ENCODE measurements around the gene ASIC2.

Gene ASIC2

DNA sequence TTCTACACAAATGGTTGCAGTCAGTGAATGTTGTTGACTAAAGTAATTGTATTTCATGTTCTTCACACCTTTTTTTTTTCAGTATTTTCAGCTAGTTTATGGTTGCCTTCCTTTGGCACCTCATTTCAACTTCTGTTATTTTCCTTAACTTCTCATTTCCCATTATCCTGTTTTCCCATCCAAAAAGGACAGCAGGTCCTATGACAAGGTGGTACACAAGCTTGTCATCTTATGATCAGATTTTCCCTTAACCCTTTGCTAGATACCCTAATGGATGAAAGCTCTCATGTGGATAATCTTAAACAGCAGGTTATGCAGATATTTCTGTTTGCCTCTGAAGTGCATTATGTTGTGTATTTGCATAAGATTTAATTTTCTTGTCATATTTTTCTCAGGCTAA, 7.1 kb upstream of the ASIC2 start:
- TF ChIP-seq, protein P1, sequence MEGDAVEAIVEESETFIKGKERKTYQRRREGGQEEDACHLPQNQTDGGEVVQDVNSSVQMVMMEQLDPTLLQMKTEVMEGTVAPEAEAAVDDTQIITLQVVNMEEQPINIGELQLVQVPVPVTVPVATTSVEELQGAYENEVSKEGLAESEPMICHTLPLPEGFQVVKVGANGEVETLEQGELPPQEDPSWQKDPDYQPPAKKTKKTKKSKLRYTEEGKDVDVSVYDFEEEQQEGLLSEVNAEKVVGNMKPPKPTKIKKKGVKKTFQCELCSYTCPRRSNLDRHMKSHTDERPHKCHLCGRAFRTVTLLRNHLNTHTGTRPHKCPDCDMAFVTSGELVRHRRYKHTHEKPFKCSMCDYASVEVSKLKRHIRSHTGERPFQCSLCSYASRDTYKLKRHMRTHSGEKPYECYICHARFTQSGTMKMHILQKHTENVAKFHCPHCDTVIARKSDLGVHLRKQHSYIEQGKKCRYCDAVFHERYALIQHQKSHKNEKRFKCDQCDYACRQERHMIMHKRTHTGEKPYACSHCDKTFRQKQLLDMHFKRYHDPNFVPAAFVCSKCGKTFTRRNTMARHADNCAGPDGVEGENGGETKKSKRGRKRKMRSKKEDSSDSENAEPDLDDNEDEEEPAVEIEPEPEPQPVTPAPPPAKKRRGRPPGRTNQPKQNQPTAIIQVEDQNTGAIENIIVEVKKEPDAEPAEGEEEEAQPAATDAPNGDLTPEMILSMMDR (IDR thresholded peaks at IDR 0.05; ENCODE audit: low read depth, low read length), result no peak
- H3K4me3 ChIP-seq (ENCODE audit: low read depth, low read length), result no peak overlapping the region

DNA sequence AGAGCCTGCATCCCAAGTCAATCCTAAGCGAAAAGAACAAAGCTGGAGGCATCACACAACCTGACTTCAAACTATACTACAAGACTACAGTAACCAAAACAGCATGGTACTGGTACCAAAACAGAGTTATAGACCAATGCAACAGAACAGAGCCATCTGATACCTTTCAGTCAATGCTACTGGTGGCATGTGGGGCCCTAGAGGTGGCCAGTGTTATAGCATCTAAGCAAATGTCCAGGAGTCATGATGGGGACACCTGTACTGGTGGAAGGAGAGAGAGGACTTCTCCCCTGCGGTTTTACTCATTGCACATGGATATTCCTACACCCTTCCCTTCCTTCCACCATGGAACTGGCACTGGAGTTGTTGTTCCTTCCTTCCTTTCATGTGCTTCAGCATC, 6.0 kb upstream of the ASIC2 start:
- TF ChIP-seq, protein P1 (IDR thresholded peaks at IDR 0.05; ENCODE audit: low read depth, low read length), result no peak
- H3K4me3 ChIP-seq (ENCODE audit: low read depth, low read length), result no peak overlapping the region

GRCh38 chr17:33297643-33298042, 4.5 kb upstream of the ASIC2 start:
- TF ChIP-seq, protein P1 (IDR thresholded peaks at IDR 0.05; ENCODE audit: low read depth, low read length), result no peak
- H3K4me3 ChIP-seq (ENCODE audit: low read depth, low read length), result no peak overlapping the region

- no peak overlapping the region for H3K4me3 ChIP-seq (ENCODE audit: low read depth, low read length)
- TF ChIP-seq, protein P1 (IDR thresholded peaks at IDR 0.05; ENCODE audit: low read depth, low read length), result no peak
These were observed 1.9 kb upstream of the ASIC2 start for GRCh38 chr17:33294994-33295393.

- H3K4me3 ChIP-seq (ENCODE audit: low read depth, low read length), result peak overlapping the region; percentile 57
- TF ChIP-seq, protein P1 (IDR thresholded peaks at IDR 0.05; ENCODE audit: low read depth, low read length), result 0 out of 2 replicates have a peak, but pooled peaks have one; percentile 13
These were observed 704 bp downstream of the ASIC2 start for GRCh38 chr17:33292201-33292980.

DNA sequence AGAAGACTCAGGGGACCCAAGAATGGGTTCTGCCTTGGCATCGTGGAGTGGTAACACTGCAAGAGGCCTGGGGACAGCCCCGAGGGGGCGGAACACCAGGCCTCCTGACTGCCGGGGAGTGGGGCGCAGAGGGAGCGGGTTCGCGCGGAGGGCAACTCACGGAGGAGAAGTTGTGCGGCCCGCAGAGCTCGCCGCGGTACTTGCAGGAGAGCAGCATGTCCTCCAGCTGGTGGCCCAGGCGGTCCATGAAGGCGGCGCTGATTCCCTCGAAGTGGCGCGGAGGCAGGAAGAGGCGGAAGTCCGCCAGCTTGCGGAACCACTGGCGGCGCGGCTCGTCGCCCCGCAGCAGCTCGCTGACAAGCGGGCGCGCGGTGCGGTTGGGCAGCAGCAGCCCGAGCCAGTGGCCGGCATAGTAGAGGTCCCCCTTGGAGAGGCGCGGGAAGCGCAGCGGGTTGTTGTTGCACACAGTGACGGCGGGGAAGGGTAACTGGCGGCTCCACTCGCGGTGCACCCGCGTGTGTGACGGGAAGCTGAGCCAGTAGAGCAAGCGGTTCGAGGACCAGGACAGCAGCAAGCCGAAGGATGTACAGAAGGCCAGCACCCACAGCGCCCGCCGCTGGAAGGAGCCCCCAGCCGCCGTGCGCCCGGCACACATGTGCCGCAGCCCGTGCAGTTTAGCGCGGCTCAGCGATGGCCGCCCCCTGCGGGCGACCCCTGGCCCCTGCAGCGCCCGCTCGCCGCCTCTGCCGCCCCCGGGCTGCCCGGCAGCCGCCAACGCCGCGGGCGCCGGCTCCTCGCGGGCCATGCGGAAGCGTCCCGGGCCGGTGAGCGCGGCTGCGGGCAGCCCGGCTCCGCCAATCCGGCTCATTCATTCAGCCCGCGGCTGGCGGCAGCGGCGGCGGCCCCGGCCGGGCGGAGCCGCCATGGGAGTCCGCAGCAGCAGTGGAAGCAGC, 1.6 kb downstream of the ASIC2 start:
- TF ChIP-seq, protein P1 (IDR thresholded peaks at IDR 0.05; ENCODE audit: low read depth, low read length), result no peak
- H3K4me3 ChIP-seq (ENCODE audit: low read depth, low read length), result peak overlapping the region; percentile 57
